WTC11 (cell line): ENCODE results near the gene APOBEC2. TPM values are rescaled to one million over a fixed set of nuclear protein-coding genes. Genes with fewer than 3 reads are reported as not detected.
A peak's percentile ranks its signal among the peaks of the same experiment; 100 is the strongest.

Source experiments
- ATAC-seq: fragments of 200-7000 bp; cut with Tn5 transposase; 2 replicates; pipeline ENCODE4 v1.10.0; 2021; ENCODE audit warnings: mild to moderate bottlenecking, moderate library complexity
- CTCF ChIA-PET: fragments of 300-600 bp; sonication (Branson Sonifier 250); formaldehyde crosslinking; loops from one replicate; lab custom pipeline; 2021; ENCODE audit warnings: antibody characterized with exemption; lab: Charles Lee
- POLR2A ChIA-PET: fragments of 350-600 bp; sonication (Branson Sonifier 250); formaldehyde crosslinking; loops from one replicate; lab custom pipeline; 2021; ENCODE audit warnings: antibody characterized with exemption; lab: Charles Lee
- DNase-seq: peaks from one replicate; pipeline ENCODE4 v3.0.0; 2021; ENCODE audit warnings: low spot score
- H3K27ac Mint-ChIP-seq: 2 replicates; pipeline ENCODE4 v1.8.0; 2021; ENCODE audit warnings: mixed read lengths
- H3K27me3 Mint-ChIP-seq: 2 replicates; pipeline ENCODE4 v1.8.0; 2021; ENCODE audit warnings: low read depth, mild to moderate bottlenecking, moderate library complexity, mixed read lengths
- H3K36me3 Mint-ChIP-seq: 2 replicates; pipeline ENCODE4 v1.8.0; 2021; ENCODE audit warnings: mixed read lengths
- H3K4me1 Mint-ChIP-seq: 2 replicates; pipeline ENCODE4 v1.8.0; 2022; ENCODE audit warnings: mixed read lengths
- H3K4me3 Mint-ChIP-seq: 2 replicates; pipeline ENCODE4 v1.8.0; 2021; ENCODE audit warnings: mild to moderate bottlenecking, moderate library complexity, mixed read lengths
- H3K9me3 Mint-ChIP-seq: 2 replicates; pipeline ENCODE4 v1.8.0; 2021; ENCODE audit warnings: mixed read lengths
- ARID4B ChIP-seq: sonication (generic); formaldehyde crosslinking; IDR thresholded peaks from 2 replicates; pipeline ENCODE4 v1.8.0; 2023; ENCODE audit warnings: missing genetic modification reagents, mild to moderate bottlenecking, borderline replicate concordance
- CDX4 ChIP-seq: fragments of 250-450 bp; sonication (Bioruptor Pico); IDR thresholded peaks from 2 replicates; pipeline ENCODE4 v1.9.0; 2021; ENCODE audit warnings: moderate library complexity, mild to moderate bottlenecking, inconsistent platforms, borderline replicate concordance
- ESRRA ChIP-seq: sonication (generic); formaldehyde crosslinking; IDR thresholded peaks from 2 replicates; pipeline ENCODE4 v1.8.1; 2022; ENCODE audit warnings: mild to moderate bottlenecking, missing genetic modification reagents, borderline replicate concordance
- ETV6 ChIP-seq: sonication (generic); formaldehyde crosslinking; IDR thresholded peaks from 2 replicates; pipeline ENCODE4 v1.8.1; 2022; ENCODE audit warnings: mild to moderate bottlenecking, missing genetic modification reagents
- FOXP4 ChIP-seq: sonication (generic); formaldehyde crosslinking; IDR thresholded peaks from 2 replicates; pipeline ENCODE4 v1.8.0; 2022; ENCODE audit warnings: mild to moderate bottlenecking, missing genetic modification reagents
- GRHL2 ChIP-seq: fragments of 250-450 bp; sonication (Bioruptor Pico); IDR thresholded peaks from 2 replicates; pipeline ENCODE4 v1.8.0; 2022; ENCODE audit warnings: mild to moderate bottlenecking, moderate library complexity; ENCODE audit not compliant: insufficient replicate concordance, severe bottlenecking
- JAZF1 ChIP-seq: fragments of 250-450 bp; sonication (Bioruptor Pico); IDR thresholded peaks from 2 replicates; pipeline ENCODE4 v1.9.0; 2021; ENCODE audit warnings: moderate library complexity, mild to moderate bottlenecking, inconsistent platforms
- MLX ChIP-seq: sonication (generic); formaldehyde crosslinking; IDR thresholded peaks from 2 replicates; pipeline ENCODE4 v1.8.1; 2023; ENCODE audit warnings: mild to moderate bottlenecking, missing genetic modification reagents, moderate library complexity
- NFYB ChIP-seq: sonication (generic); formaldehyde crosslinking; conservative IDR thresholded peaks from 2 replicates; pipeline ENCODE4 v1.8.0; 2022; ENCODE audit warnings: low read depth, missing genetic modification reagents
- NR1H2 ChIP-seq: sonication (generic); formaldehyde crosslinking; IDR thresholded peaks from 2 replicates; pipeline ENCODE4 v1.9.0; 2021; ENCODE audit warnings: mild to moderate bottlenecking, moderate library complexity, missing genetic modification reagents
- SMAD3 ChIP-seq: sonication (generic); formaldehyde crosslinking; IDR thresholded peaks from 2 replicates; pipeline ENCODE4 v1.8.0; 2022; ENCODE audit warnings: missing genetic modification reagents, mild to moderate bottlenecking, borderline replicate concordance
- TCF7 ChIP-seq: sonication (generic); formaldehyde crosslinking; IDR thresholded peaks from 2 replicates; pipeline ENCODE4 v1.8.0; 2022; ENCODE audit warnings: mild to moderate bottlenecking, low read depth, missing genetic modification reagents, moderate library complexity
- ZBTB43 ChIP-seq: sonication (generic); formaldehyde crosslinking; IDR thresholded peaks from 2 replicates; pipeline ENCODE4 v1.8.1; 2023; ENCODE audit warnings: mild to moderate bottlenecking, missing genetic modification reagents
- ZNF232 ChIP-seq: sonication (generic); formaldehyde crosslinking; IDR thresholded peaks from 2 replicates; pipeline ENCODE4 v1.8.0; 2022; ENCODE audit warnings: mild to moderate bottlenecking, missing genetic modification reagents
- total RNA-seq: library from RNA; stranded (reverse); gene quantifications from 3 replicates; pipeline ENCODE4 v1.2.3, GENCODE V29; 2021

APOBEC2 gene
- total RNA-seq, 1 experiment from 2014 or later: not detected

GRCh38 chr6:41071923-41072835 is 19.2 kb downstream of the APOBEC2 start, which contains the start of gene OARD1 (continued):
- TF ChIP-seq CDX4 (CRISPR knock-in tag) (no peak), JAZF1 (CRISPR knock-in tag) (no peak), MLX (no peak)

GRCh38 chr6:41072836-41073202 is 19.8 kb downstream of the APOBEC2 start, which contains the start of gene NFYA:
TSS of gene NFYA (plus strand) at chr6:41072974. CDS start at chr6:41079090, 6,116 bp downstream.
- ATAC-seq (peak; percentile 81), DNase-seq (peak; percentile 100)
- Mint-ChIP-seq H3K36me3 (peaks cover 16% of the 10 kb centered on the region), H3K27me3 (no peaks in the 10 kb centered on the region), H3K27ac (peak within 1 kb of the TSS; percentile 98), H3K9me3 (no peaks in the 10 kb centered on the region), H3K4me1 (peaks cover 40% of the 10 kb centered on the region), H3K4me3 (peak within 1 kb of the TSS; percentile 94)
- peak; percentile 84 for TF ChIP-seq NFYB (CRISPR knock-in tag)
- no peak for TF ChIP-seq ETV6 (CRISPR knock-in tag)
- no peak for TF ChIP-seq NR1H2 (CRISPR knock-in tag)
- no peak for TF ChIP-seq ESRRA (CRISPR knock-in tag)
- no peak for TF ChIP-seq SMAD3 (CRISPR knock-in tag)
- TF ChIP-seq ARID4B: no peak
- no peak for TF ChIP-seq ZBTB43
- peak; percentile 2; the same call in 1 of the 2 replicates for TF ChIP-seq FOXP4 (CRISPR knock-in tag)
- TF ChIP-seq ZNF232 (CRISPR knock-in tag): peak; percentile 75; the same call in 1 of the 2 replicates
- TF ChIP-seq TCF7 (CRISPR knock-in tag): no peak
- no peak for TF ChIP-seq GRHL2 (CRISPR knock-in tag)
- ChIA-PET CTCF (interaction anchor here (0.8 to 3.0 kb wide), 6 partner anchors 10 to 119 kb away, joined by 3 to 12 read pairs (median 6); partner anchors contain the start of gene UNC5CL), POLR2A (interaction anchor here (0.7 to 1.0 kb wide), 5 partner anchors 15 to 275 kb away, joined by 3 read pairs; no protein-coding TSS in a partner anchor)
